ENCODE results near the gene SLC11A2.

- TF ChIP-seq POLR2A (IDR thresholded peaks at IDR 0.05; ENCODE audit: extremely low read depth, insufficient read length), result no peak
- no peak for TF ChIP-seq MYC (IDR thresholded peaks at IDR 0.05; ENCODE audit: low read depth, low read length)
Observed at GRCh38 chr12:50981319-50982239, 44.6 kb downstream of the SLC11A2 start.
